HG03066 (cell line): ENCODE data around the gene CFAP119.
A peak's percentile ranks its signal among the peaks of the same experiment; 100 is the strongest.

ENCODE experiments used
- ATAC-seq: cut with Tn5 transposase; IDR thresholded peaks from one replicate; pipeline ENCODE4 v1.9.1; 2021; ENCODE audit warnings: low read depth; ENCODE audit not compliant: unreplicated experiment

Gene CFAP119

GRCh38 chr16:30762991-30763725, 1.3 kb upstream of the CFAP119 start:
- ATAC-seq, result no peak

- ATAC-seq, result peak; percentile 23
Measured at GRCh38 chr16:30761427-30761927, 385 bp downstream of the CFAP119 start.

GRCh38 chr16:30760577-30761426, 1.1 kb downstream of the CFAP119 start:
- no peak for ATAC-seq

- ATAC-seq, result no peak
Measured at GRCh38 chr16:30760001-30760559, 1.8 kb downstream of the CFAP119 start.

- ATAC-seq, result no peak
Measured at GRCh38 chr16:30758988-30759491, 2.8 kb downstream of the CFAP119 start.

GRCh38 chr16:30757316-30757715, 4.5 kb downstream of the CFAP119 start:
- no peak for ATAC-seq

- ATAC-seq, result no peak
Measured at GRCh38 chr16:30756781-30757100, 5.1 kb downstream of the CFAP119 start.

GRCh38 chr16:30755955-30756780, 5.7 kb downstream of the CFAP119 start:
- no peak for ATAC-seq

GRCh38 chr16:30753596-30753995, 8.3 kb downstream of the CFAP119 start:
- no peak for ATAC-seq

- no peak for ATAC-seq
Measured at GRCh38 chr16:30750876-30751465, 10.9 kb downstream of the CFAP119 start.

- ATAC-seq, result no peak
Measured at GRCh38 chr16:30750201-30750600, 11.7 kb downstream of the CFAP119 start.

GRCh38 chr16:30748634-30749445, 13.0 kb downstream of the CFAP119 start:
- ATAC-seq, result peak; percentile 26

GRCh38 chr16:30747799-30748633, 13.8 kb downstream of the CFAP119 start, which contains the start of gene PHKG2:
Gene PHKG2 (plus strand): TSS chr16:30748425. CDS start chr16:30748821, 396 bp downstream.
- ATAC-seq, result peak; percentile 97

- no peak for ATAC-seq
Measured at GRCh38 chr16:30747331-30747730, 14.5 kb downstream of the CFAP119 start.

- no peak for ATAC-seq
Measured at GRCh38 chr16:30746638-30747175, 15.2 kb downstream of the CFAP119 start.

- ATAC-seq, result no peak
Measured at GRCh38 chr16:30745082-30745481, 16.8 kb downstream of the CFAP119 start.

- no peak for ATAC-seq
Measured at GRCh38 chr16:30744183-30744582, 17.7 kb downstream of the CFAP119 start.

GRCh38 chr16:30743716-30744115, 18.1 kb downstream of the CFAP119 start:
- ATAC-seq, result no peak
